SIG-M5 treated with dmso at 0.1 percent for 504 hours (cell line): ENCODE measurements around the gene GNAI1.

Experiments
- DNase-seq: peaks from one replicate; lab custom pipeline; 2025; ENCODE audit not compliant: unreplicated experiment; lab: John Stamatoyannopoulos, UW

GNAI1 gene

DNA sequence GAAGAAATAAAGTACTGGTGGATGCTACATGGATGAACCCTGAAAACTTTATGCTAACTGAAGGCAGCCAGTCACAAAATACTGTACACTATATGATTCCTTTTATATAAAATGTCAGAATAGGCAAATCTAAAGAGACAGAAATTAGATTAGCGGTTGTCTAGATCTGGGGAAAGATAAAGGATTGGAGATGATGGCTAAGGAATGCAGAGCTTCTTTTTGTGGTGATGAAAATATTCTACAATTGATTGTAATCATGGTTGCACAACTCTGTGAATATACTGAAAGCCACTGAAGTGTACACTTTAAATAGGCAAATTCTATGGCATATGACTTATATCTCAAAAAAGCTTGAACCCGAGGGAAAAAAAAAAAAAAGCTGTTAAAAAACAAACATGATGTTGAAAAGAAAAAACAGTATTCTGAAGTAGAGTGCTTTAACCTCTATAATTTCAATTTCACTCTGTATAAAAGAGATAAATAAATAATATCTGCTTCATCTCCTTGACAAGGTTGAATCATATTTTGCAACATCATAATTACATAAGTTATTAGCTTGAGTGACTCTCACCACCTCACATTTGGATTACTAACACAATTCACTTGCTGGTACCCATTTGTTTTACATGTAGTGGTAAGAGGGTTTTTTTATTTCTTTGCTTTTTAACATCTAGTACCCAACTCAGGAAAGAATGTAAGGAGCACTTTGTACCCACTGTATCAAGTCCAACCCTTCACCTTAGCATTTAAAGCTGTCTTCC is 2.8 kb upstream of the GNAI1 start:
- no peak for DNase-seq

- DNase-seq, result no peak
Observed at GRCh38 chr7:80132594-80132993, 2.0 kb upstream of the GNAI1 start.

- DNase-seq, result no peak
Observed at GRCh38 chr7:80133361-80134114, 1.1 kb upstream of the GNAI1 start.

DNA sequence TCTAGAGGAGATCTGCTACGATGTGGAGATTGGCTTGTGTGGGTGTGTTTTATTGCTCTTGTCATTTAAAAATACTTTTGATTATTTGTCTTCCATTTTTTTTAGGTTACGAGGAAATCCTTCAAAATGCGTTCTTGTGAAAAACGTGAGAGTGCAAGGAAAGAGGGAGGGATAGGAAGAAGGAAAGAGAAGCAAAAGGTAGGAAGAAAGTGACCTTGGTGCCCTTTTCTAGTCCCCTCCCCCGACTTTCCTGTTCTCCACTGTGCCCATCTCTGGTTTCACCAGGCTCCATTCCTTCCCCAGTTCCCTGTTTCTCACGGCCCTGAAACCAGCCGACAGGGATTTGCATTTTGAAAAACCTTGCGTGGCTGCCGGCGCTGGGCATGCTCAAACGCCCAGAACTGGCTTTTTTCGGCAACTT is 506 bp upstream of the GNAI1 start:
- no peak for DNase-seq

DNA sequence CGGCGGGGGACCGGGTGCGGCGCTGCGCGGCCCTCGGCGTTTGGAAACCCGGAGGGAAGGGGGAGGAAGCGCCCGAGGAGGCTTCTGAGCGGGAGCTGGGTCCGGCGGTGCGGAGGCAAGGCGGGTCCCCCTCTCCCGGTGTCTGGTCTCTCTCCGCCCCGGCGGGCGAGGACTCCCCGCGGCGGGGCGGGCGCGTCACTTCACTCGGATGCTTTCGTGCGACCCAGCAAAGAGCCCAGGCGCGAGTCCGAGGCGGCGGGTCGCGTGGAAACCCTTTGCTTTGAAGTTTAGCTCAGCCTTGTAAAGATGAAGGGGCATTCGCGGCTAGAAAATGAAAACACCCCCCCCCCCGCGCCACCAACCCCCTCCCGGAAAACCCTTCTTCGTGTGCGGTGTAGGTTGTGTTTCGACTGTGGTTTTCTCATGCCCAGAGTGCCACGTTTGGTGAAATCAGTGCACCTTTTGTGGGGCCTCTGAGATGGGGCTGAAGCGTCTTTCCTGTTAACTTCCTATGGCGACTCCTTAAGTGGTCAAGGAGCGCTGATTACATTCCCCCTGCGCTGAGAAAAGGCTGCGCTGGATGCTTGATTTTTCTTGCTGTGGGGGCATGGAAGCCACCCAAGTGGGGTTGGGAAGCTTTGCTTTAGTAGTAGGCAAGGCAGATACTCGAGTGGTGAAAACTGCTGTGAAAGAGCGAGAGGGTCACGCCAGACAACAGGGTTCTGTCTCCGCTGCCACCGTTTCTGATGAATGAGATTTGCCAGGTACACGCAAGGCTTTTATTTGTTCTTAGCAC is 876 bp downstream of the GNAI1 start:
- no peak for DNase-seq

- DNase-seq, result no peak
Observed at GRCh38 chr7:80136261-80137055, 1.8 kb downstream of the GNAI1 start.

DNA sequence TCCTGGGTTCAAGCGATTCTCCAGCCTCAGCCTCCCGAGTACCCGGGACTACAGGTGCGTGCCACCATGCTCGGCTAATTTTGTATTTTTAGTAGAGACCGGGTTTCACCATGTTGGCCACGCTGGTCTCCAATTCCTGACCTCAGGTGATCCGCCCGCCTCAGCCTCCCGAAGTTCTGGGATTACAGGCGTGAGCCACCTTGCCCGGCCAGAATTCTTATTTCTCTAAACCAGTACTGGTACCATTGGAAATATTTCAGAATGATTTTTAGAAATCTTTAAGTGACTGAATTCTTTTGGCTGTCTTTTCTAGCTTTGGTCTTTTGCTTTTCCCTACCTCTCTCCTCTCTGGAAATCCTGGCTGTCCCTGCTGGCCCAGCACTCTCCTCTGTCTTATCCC is 2.8 kb downstream of the GNAI1 start:
- no peak for DNase-seq

- no peak for DNase-seq
Observed at GRCh38 chr7:80139236-80139635, 4.6 kb downstream of the GNAI1 start.

DNA sequence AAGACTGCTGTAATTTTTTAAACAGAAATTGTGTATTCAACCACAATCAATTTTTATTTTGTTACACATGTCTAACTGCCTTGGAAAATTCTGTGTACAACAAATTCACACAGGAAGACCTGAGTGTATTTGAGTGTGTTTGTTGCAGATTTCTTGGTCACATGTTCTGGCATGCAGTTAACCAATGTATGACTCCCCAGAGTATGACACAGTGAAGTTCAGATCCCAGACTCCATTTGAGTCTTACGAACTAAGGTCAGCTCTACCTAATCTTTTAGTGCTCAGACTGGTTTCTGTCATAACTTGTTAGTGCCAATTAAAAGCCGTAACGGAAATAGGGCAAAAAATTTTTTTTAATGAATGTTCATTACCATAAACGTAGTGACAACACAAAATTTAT is 5.8 kb downstream of the GNAI1 start:
- DNase-seq, result no peak

- no peak for DNase-seq
Observed at GRCh38 chr7:80141376-80141775, 6.7 kb downstream of the GNAI1 start.

DNA sequence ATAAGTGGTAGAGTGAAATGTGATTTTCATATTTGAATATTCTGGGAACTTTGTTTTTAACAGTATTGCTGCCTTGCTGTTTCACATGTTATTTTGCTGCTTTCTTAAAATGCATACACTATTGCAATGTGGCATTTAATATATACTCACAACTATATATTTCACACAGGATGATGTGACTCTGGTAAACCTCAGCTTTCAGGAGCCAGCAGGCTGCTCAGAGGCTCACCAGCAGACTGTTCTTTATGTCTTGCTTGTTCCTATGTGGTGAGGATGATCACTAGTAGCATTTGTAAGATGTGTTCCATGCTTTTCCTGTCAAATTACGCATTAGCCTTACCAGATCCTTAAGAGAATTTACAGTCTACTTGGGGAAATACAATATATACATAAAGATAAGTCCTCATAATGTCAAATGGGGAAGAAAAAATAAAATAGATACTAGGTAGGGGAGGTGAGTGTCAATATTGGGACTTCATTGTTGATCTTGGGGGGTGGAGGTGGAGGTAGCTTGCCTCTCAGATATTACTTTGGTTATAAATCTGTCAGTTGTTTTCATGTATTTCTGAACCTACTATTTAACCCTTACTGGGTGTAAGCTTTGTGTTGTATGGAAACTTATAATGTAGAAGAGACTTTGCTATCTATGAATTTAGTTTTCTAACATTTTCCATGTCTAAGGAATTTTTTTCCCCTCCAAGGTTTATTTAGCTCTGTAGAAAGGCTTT is 8.4 kb downstream of the GNAI1 start:
- no peak for DNase-seq

GRCh38 chr7:80145780-80146422 is 11.3 kb downstream of the GNAI1 start:
- no peak for DNase-seq

DNA sequence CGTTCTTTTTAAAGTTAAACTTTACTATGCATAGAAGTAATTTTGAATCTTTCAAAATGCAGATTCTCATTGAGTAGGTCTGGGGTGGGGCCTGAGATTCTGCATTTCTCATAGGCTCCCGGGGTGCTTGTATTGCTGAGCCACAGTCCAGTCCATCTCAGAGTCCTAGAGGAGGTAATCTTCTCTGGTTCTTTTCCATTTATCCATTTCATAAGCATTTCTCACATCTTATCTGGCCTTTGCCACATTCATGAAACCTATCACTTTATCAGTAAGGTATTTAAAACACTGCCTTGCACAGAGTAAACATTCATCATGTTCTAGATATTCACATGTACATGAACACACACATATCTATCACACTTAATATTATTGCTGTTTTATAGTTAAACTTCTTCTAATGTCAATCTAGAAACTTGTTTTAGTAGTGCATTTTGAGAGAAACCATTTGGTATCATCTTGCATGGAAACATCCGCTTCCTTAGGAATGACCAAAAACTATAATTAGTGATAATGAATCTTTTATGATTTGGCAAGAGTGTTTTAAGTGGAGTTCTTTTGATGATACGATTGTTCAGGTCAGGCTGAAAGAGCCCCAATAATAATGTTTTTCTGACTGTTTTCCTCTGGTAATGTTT is 12.0 kb downstream of the GNAI1 start:
- no peak for DNase-seq

DNA sequence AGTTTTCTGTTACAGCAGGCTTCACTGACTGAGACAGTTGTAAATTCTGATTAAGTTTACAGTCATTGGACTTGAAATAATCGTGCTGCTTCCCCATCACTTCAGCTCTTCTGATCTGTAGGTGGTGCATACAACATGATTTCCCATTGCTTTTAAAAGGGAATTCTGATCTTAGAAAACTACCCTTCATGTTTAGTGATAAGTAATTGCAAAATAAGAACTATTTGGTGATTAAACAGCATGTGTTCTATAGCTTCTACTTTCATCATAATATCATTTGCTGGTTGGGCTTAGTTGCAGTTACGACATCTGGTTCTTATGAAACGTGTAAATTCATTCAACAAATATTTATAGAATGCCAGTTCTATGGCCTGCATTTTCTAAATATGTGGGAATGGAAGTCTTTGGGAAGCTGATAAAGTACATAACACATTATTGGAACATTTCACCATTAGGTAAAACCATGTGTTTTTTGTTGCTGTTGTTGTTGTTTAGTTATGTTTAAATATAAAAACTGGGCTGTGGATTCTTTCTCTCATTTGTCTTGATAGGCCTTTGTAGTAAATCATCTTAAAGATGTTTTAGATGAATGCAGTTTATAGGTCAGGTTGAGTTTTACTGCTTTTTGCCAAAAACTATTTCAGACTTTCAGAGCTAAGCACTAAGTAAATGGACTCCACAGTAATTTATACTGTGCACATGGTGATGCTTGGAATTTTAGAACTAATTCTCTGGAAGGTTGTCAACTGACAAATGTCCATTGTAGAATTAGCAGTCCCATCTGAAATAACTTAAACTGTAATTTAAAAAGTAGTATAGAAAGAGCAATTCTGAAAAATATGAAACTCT is 13.1 kb downstream of the GNAI1 start:
- DNase-seq, result no peak

DNA sequence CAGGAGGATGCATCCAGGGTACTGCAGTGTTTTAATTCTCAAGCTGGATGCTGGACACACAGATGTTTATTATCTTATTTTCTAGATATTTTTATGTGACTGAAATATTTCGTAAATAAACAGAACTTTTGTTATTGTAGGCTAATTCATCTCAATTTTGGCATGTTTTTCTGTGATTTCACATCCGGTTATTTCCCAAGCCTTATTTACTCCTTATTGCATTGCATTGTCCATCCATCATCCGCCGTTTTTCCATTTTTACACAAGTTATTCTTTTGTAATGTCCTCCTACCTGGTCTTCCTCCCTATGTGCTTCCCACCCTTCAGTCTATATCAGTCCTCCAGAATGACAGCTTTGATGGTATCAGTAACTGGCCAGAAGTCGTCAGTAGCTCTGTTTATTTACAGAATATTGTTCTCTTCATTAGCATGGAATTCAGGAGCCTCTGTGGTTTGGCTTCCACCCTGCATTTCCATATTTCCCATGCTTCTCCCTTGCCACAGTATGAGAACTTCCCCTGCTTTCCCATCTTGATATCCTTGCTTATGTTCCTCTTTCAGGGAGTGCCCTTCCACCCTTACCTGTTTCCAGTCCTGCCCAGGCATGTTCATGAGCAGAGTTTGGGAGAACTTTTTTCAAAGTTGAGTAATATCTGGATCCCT is 16.1 kb downstream of the GNAI1 start:
- DNase-seq, result no peak

- DNase-seq, result no peak
Observed at GRCh38 chr7:80151274-80151665, 16.6 kb downstream of the GNAI1 start.

GRCh38 chr7:80153446-80153845 is 18.8 kb downstream of the GNAI1 start:
- DNase-seq, result no peak
